C4-2B (cell line): ENCODE data around the gene CHTF18.

Experiments
- CTCF ChIP-seq: fragments of 450-650 bp; conservative IDR thresholded peaks from 2 replicates; pipeline ENCODE4 v1.5.1; 2017; ENCODE audit warnings: mild to moderate bottlenecking
- ZFX ChIP-seq: fragments of 450-650 bp; IDR thresholded peaks from 2 replicates; pipeline ENCODE4 v1.6.1; 2017

- TF ChIP-seq CTCF (no peak), ZFX (no peak)
These were observed 36.5 kb upstream of the CHTF18 start for GRCh38 chr16:752007-752312.
